Ascending aorta (tissue), 2 donors: ENCODE measurements around the gene ZFP91. TPM values are rescaled to one million over a fixed set of nuclear protein-coding genes. Genes with fewer than 3 reads are reported as not detected.

Source experiments
- DNase-seq, 2 donors: peaks; one replicate each; pipeline ENCODE4 v3.0.0-alpha.2; 2019; ENCODE audit warnings: low spot score in 2 of 2
- H3K27ac ChIP-seq, 2 donors: fragments of 200-600 bp; sonication (generic); one replicate each; pipeline ENCODE4 v1.5.1; 2016 to 2017; ENCODE audit warnings: mild to moderate bottlenecking in 1 of 2
- H3K27me3 ChIP-seq: fragments of 200-600 bp; sonication (generic); one replicate; pipeline ENCODE4 v1.5.1; 2017
- H3K36me3 ChIP-seq, 2 donors: fragments of 200-600 bp; sonication (generic); one replicate each; pipeline ENCODE4 v1.5.1; 2016
- H3K4me1 ChIP-seq, 2 donors: fragments of 200-600 bp; sonication (generic); one replicate each; pipeline ENCODE4 v1.5.1; 2016 to 2017; ENCODE audit warnings: mild to moderate bottlenecking in 1 of 2
- H3K4me3 ChIP-seq, 2 donors: fragments of 200-600 bp; sonication (generic); one replicate each; pipeline ENCODE4 v1.5.1; 2016 to 2017; ENCODE audit warnings: mild to moderate bottlenecking in 1 of 2
- H3K9me3 ChIP-seq, 2 donors: fragments of 200-600 bp; sonication (generic); one replicate each; pipeline ENCODE4 v1.5.1; 2016
- intact Hi-C: fragments of 100-400 bp; cut with DNase I; formaldehyde crosslinking; loops from one replicate; pipeline ENCODE4 v1.15.1; 2023
- total RNA-seq: library from RNA; depleted of rRNA; stranded (reverse); fragments of >200 nt; gene quantifications from one replicate; pipeline ENCODE4 v1.1.0, GENCODE V29; 2016
- TF ChIP-seq, protein P1 (sequence below), 3 experiments: fragments of 200-600 bp in 2 of 3; fragments of 450-650 bp in 1 of 3; sonication (generic) in 2 of 3; IDR thresholded peaks; one replicate each; pipeline ENCODE4 v1.5.1; 2016 to 2019; ENCODE audit warnings: antibody characterized with exemption in 3 of 3, mild to moderate bottlenecking in 1 of 3, moderate library complexity in 1 of 3

ZFP91 gene
- total RNA-seq, 1 donor from 2014 or later: 32.5 TPM

DNA sequence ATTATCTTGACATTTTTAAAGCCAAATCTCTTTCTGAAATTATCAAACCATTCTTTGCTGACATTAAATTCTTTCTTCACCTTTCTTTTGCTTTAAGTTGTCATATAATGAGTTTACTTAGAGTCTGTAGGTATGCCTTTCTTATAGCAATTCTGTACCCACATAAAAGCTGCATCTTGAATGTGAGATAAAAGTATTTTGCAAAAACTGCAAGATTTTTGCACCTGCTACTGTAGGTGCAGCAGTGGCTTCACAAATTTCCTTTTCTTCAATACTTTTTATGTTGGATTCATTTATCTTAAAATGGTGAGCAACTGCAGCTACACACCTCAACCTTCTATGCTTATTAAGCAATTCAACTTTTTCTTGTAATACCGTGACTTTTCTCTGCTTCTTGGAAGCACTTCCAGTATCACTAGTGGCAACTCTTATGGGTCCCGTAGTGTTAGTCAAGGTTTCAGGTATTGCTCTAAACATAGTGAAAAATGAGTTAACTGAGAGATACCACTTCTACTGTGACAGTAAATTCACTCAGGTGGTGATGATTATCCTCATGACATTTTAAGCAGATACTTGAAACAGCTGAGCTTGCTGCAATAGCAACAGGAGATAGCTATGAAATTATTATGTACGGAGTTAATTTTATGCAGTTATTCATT is 18.8 kb downstream of the ZFP91 start:
- no peaks in the 10 kb centered on the region for H3K36me3 ChIP-seq
- DNase-seq: no peak
- H3K4me3 ChIP-seq: no peak overlapping the region
- H3K4me1 ChIP-seq: no peaks in the 10 kb centered on the region
- no peaks in the 10 kb centered on the region for H3K9me3 ChIP-seq
- intact Hi-C loops: no loop called here
- TF ChIP-seq, protein P1, sequence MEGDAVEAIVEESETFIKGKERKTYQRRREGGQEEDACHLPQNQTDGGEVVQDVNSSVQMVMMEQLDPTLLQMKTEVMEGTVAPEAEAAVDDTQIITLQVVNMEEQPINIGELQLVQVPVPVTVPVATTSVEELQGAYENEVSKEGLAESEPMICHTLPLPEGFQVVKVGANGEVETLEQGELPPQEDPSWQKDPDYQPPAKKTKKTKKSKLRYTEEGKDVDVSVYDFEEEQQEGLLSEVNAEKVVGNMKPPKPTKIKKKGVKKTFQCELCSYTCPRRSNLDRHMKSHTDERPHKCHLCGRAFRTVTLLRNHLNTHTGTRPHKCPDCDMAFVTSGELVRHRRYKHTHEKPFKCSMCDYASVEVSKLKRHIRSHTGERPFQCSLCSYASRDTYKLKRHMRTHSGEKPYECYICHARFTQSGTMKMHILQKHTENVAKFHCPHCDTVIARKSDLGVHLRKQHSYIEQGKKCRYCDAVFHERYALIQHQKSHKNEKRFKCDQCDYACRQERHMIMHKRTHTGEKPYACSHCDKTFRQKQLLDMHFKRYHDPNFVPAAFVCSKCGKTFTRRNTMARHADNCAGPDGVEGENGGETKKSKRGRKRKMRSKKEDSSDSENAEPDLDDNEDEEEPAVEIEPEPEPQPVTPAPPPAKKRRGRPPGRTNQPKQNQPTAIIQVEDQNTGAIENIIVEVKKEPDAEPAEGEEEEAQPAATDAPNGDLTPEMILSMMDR (IDR thresholded peaks at IDR 0.05): no peak
- H3K27me3 ChIP-seq: no peaks in the 10 kb centered on the region
- H3K27ac ChIP-seq: no peak overlapping the region

DNA sequence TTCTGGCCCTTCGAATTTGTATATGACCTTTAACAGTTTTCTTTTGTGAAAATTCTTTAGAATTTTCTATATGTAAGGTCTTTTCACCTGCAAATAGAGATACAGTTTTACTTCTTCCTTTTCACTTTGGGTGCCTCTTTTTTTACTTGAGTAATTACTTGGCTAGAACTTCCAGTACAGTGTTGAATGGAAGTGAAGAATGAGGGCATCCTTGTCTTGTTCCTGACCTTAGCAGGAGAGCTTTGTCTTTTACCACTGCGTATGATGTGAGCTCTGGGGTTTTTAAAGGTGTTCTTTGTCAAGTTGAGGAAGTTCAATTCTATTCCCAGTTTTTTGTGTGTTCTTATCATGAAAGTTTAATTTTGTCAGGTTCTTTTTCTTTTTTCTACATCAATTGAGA is 21.6 kb downstream of the ZFP91 start:
- DNase-seq: no peak
- Histone ChIP-seq H3K36me3 (no peaks in the 10 kb centered on the region), H3K27ac (no peak overlapping the region), H3K4me3 (no peak overlapping the region), H3K9me3 (no peaks in the 10 kb centered on the region), H3K27me3 (no peaks in the 10 kb centered on the region), H3K4me1 (no peaks in the 10 kb centered on the region)
- TF ChIP-seq, protein P1 (IDR thresholded peaks at IDR 0.05): no peak
- intact Hi-C loops: no loop called here

DNA sequence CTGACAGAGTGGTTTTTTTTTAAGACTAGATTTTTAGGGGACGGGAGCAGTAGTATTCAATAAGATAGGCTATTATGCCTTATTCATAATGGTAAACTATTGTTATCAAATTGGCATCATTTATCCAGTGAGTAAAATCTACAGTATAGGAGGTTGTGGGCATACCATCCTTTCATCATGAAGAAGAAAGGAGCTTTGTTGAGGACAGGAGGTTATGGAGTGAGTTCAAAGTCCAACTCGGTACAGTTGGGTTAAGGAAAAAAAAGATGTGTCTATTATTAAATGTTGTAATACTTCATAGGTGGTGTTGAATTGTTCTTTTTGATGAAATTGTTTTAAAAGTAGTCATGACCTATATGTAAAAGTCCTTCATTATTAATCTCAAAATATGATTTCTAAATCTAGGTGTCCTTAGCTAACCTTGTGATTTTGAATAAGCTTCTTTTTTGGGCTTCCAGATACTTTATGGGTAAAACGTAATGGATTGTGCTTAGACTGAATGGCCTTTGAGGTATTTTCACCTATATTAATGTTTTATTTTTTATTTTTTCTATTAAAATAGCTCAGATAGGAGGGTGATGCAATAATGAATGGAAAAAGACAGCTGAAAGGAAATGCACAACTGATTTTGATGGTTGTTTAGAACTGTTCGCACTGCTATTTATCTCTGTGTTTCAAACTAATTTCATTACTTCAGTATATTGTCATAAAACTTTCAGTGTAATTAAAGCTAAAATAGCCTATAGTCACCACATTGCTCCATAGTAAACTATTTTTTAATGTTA is 28.3 kb downstream of the ZFP91 start:
- intact Hi-C loops: no loop called here
- no peak overlapping the region for H3K4me3 ChIP-seq
- DNase-seq: no peak
- no peaks in the 10 kb centered on the region for H3K27me3 ChIP-seq
- H3K27ac ChIP-seq: no peak overlapping the region
- TF ChIP-seq, protein P1 (IDR thresholded peaks at IDR 0.05): no peak
- peaks cover 14 to 24% of the 10 kb centered on the region in 2 donors for H3K36me3 ChIP-seq
- no peaks in the 10 kb centered on the region for H3K9me3 ChIP-seq
- H3K4me1 ChIP-seq: no peaks in the 10 kb centered on the region

DNA sequence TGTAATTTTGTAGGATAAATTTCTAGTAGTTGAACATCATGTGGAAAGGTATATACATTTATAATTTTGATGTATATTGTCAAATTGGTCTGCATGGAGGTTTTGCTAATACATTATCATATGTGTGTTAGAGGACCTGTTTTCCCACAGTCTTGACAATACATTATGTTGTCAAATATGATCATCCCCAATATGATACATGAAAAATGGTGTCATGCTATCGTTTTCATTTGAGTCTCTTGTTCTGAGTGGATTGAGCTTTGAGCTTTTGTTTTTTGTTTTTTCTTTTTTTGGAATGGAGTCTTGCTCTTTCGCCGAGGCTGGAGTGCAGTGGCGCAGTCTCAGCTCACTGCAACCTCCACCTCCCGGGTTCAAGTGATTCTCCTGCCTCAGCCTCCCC is 29.5 kb downstream of the ZFP91 start:
- intact Hi-C loops: no loop called here
- no peak for DNase-seq
- no peaks in the 10 kb centered on the region for H3K9me3 ChIP-seq
- H3K36me3 ChIP-seq: peaks cover 22 to 36% of the 10 kb centered on the region in 2 donors
- H3K4me1 ChIP-seq: no peaks in the 10 kb centered on the region
- no peak overlapping the region for H3K27ac ChIP-seq
- H3K4me3 ChIP-seq: no peak overlapping the region
- H3K27me3 ChIP-seq: no peaks in the 10 kb centered on the region
- TF ChIP-seq, protein P1 (IDR thresholded peaks at IDR 0.05): no peak

DNA sequence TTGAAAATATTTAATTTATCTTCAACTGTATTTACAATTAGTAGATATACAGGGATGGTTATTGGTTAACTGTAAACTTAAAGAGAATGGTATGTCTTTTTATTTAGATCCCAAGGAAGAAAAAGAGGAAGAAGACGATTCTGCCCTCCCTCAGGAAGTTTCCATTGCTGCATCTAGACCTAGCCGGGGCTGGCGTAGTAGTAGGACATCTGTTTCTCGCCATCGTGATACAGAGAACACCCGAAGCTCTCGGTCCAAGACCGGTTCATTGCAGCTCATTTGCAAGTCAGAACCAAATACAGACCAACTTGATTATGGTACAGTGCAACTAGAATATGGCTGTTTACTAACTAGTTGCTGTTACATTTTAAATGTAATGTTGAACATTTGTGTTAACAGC is 30.9 kb downstream of the ZFP91 start:
- peaks cover 33 to 50% of the 10 kb centered on the region in 2 donors for H3K36me3 ChIP-seq
- TF ChIP-seq, protein P1 (IDR thresholded peaks at IDR 0.05): no peak

More for the DNA sequence above, 30.9 kb downstream of the ZFP91 start:
- Histone ChIP-seq H3K27me3 (no peaks in the 10 kb centered on the region), H3K27ac (no peak overlapping the region), H3K4me1 (no peaks in the 10 kb centered on the region), H3K4me3 (no peak overlapping the region), H3K9me3 (no peaks in the 10 kb centered on the region)
- intact Hi-C loops: no loop called here
- no peak for DNase-seq
